NB4 (cell line): ENCODE results near the gene TNFSF8.

ENCODE experiments used
- CTCF ChIP-seq: IDR thresholded peaks from one replicate; pipeline ENCODE4 v1.5.1; 2012; ENCODE audit warnings: low read depth, low read length
- POLR2A ChIP-seq: IDR thresholded peaks from 2 replicates; pipeline ENCODE4 v1.6.1; 2011; ENCODE audit warnings: mild to moderate bottlenecking; ENCODE audit not compliant: insufficient read length; ENCODE audit errors: extremely low read depth

- TF ChIP-seq CTCF, result no peak
- TF ChIP-seq POLR2A, result no peak
These were observed 15.4 kb upstream of the TNFSF8 start for GRCh38 chr9:114945616-114946412.
